WTC11 (cell line): Measurements from ENCODE around the gene SLC25A12. TPM values are rescaled to one million over a fixed set of nuclear protein-coding genes. Genes with fewer than 3 reads are reported as not detected.

Experiments
- ATAC-seq: fragments of 200-7000 bp; cut with Tn5 transposase; 2 replicates; pipeline ENCODE4 v1.10.0; 2021; ENCODE audit warnings: mild to moderate bottlenecking, moderate library complexity
- CTCF ChIA-PET: fragments of 300-600 bp; sonication (Branson Sonifier 250); formaldehyde crosslinking; loops from one replicate; lab custom pipeline; 2021; ENCODE audit warnings: antibody characterized with exemption; lab: Charles Lee
- POLR2A ChIA-PET: fragments of 350-600 bp; sonication (Branson Sonifier 250); formaldehyde crosslinking; loops from one replicate; lab custom pipeline; 2021; ENCODE audit warnings: antibody characterized with exemption; lab: Charles Lee
- DNase-seq: peaks from one replicate; pipeline ENCODE4 v3.0.0; 2021; ENCODE audit warnings: low spot score
- H3K27ac Mint-ChIP-seq: 2 replicates; pipeline ENCODE4 v1.8.0; 2021; ENCODE audit warnings: mixed read lengths
- H3K27me3 Mint-ChIP-seq: 2 replicates; pipeline ENCODE4 v1.8.0; 2021; ENCODE audit warnings: low read depth, mild to moderate bottlenecking, moderate library complexity, mixed read lengths
- H3K36me3 Mint-ChIP-seq: 2 replicates; pipeline ENCODE4 v1.8.0; 2021; ENCODE audit warnings: mixed read lengths
- H3K4me1 Mint-ChIP-seq: 2 replicates; pipeline ENCODE4 v1.8.0; 2022; ENCODE audit warnings: mixed read lengths
- H3K4me3 Mint-ChIP-seq: 2 replicates; pipeline ENCODE4 v1.8.0; 2021; ENCODE audit warnings: mild to moderate bottlenecking, moderate library complexity, mixed read lengths
- H3K9me3 Mint-ChIP-seq: 2 replicates; pipeline ENCODE4 v1.8.0; 2021; ENCODE audit warnings: mixed read lengths
- CBFB ChIP-seq: sonication (generic); formaldehyde crosslinking; IDR thresholded peaks from 2 replicates; pipeline ENCODE4 v1.8.1; 2022; ENCODE audit warnings: mild to moderate bottlenecking, low read depth, missing genetic modification reagents
- CREM ChIP-seq: sonication (generic); formaldehyde crosslinking; IDR thresholded peaks from 2 replicates; pipeline ENCODE4 v1.8.1; 2022; ENCODE audit warnings: mild to moderate bottlenecking, missing genetic modification reagents, moderate library complexity
- OVOL2 ChIP-seq: fragments of 250-450 bp; sonication (Bioruptor Pico); IDR thresholded peaks from 2 replicates; pipeline ENCODE4 v1.9.0; 2021; ENCODE audit warnings: mild to moderate bottlenecking, borderline replicate concordance
- PRRX2 ChIP-seq: fragments of 250-450 bp; sonication (Bioruptor Pico); IDR thresholded peaks from 2 replicates; pipeline ENCODE4 v1.8.0; 2021; ENCODE audit warnings: mild to moderate bottlenecking
- USF2 ChIP-seq: sonication (generic); formaldehyde crosslinking; IDR thresholded peaks from 2 replicates; pipeline ENCODE4 v1.8.1; 2023; ENCODE audit warnings: mild to moderate bottlenecking, missing genetic modification reagents, moderate library complexity
- ZBTB21 ChIP-seq: sonication (generic); formaldehyde crosslinking; IDR thresholded peaks from 2 replicates; pipeline ENCODE4 v1.8.1; 2023; ENCODE audit warnings: mild to moderate bottlenecking, missing genetic modification reagents, borderline replicate concordance
- ZBTB43 ChIP-seq: sonication (generic); formaldehyde crosslinking; IDR thresholded peaks from 2 replicates; pipeline ENCODE4 v1.8.1; 2023; ENCODE audit warnings: mild to moderate bottlenecking, missing genetic modification reagents
- ZNF232 ChIP-seq: sonication (generic); formaldehyde crosslinking; IDR thresholded peaks from 2 replicates; pipeline ENCODE4 v1.8.0; 2022; ENCODE audit warnings: mild to moderate bottlenecking, missing genetic modification reagents
- ZNF396 ChIP-seq: fragments of 250-450 bp; sonication (Bioruptor Pico); IDR thresholded peaks from 2 replicates; pipeline ENCODE4 v1.8.0; 2021; ENCODE audit warnings: mild to moderate bottlenecking, moderate library complexity, borderline replicate concordance
- ZNF416 ChIP-seq: fragments of 250-450 bp; sonication (Bioruptor Pico); IDR thresholded peaks from 2 replicates; pipeline ENCODE4 v1.9.0; 2021; ENCODE audit warnings: mild to moderate bottlenecking, inconsistent platforms
- total RNA-seq: library from RNA; stranded (reverse); gene quantifications from 3 replicates; pipeline ENCODE4 v1.2.3, GENCODE V29; 2021
- TF ChIP-seq, protein P1 (sequence below): sonication (generic); formaldehyde crosslinking; IDR thresholded peaks from 2 replicates; pipeline ENCODE4 v1.8.0; 2023; ENCODE audit warnings: missing genetic modification reagents, mild to moderate bottlenecking, borderline replicate concordance
- TF ChIP-seq, protein P2 (sequence below): fragments of 250-450 bp; sonication (Bioruptor Pico); IDR thresholded peaks from 2 replicates; pipeline ENCODE4 v1.9.0; 2021; ENCODE audit warnings: moderate library complexity, mild to moderate bottlenecking, inconsistent platforms, borderline replicate concordance
- TF ChIP-seq, protein P3 (sequence below): sonication (generic); formaldehyde crosslinking; conservative IDR thresholded peaks from 2 replicates; pipeline ENCODE4 v1.8.1; 2023; ENCODE audit warnings: mild to moderate bottlenecking, low read depth, missing genetic modification reagents, moderate library complexity
- TF ChIP-seq, protein P4 (sequence below): fragments of 250-450 bp; sonication (Bioruptor Pico); IDR thresholded peaks from 2 replicates; pipeline ENCODE4 v1.9.0; 2021; ENCODE audit warnings: mild to moderate bottlenecking

Gene SLC25A12
- total RNA-seq, 1 experiment from 2014 or later, result 9.0 TPM

- no peaks in the 10 kb centered on the region for H3K9me3 Mint-ChIP-seq
- ATAC-seq, result no peak
Observed at GRCh38 chr2:171804456-171804855, 89.6 kb downstream of the SLC25A12 start.

DNA sequence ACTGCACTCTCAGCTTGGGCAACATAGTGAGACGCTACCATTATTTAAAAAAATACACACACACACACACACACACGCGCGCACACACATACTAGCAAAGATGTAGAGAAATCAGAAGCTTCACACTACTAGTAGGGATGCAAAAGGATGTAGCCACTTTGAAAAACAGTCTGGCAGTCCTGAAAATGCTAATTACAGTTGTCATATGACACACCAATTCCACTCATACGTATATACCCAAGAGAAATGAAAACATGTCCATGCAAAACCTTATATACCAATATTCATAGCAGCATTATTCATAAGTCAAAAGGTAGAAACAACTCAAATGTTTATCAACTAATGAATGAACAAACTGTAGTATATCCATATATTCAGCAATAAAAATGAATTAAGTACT is 90.3 kb downstream of the SLC25A12 start:
- TF ChIP-seq ZBTB43 (CRISPR knock-in tag), result no peak
- TF ChIP-seq ZBTB21 (CRISPR knock-in tag), result no peak
- TF ChIP-seq, protein P1, sequence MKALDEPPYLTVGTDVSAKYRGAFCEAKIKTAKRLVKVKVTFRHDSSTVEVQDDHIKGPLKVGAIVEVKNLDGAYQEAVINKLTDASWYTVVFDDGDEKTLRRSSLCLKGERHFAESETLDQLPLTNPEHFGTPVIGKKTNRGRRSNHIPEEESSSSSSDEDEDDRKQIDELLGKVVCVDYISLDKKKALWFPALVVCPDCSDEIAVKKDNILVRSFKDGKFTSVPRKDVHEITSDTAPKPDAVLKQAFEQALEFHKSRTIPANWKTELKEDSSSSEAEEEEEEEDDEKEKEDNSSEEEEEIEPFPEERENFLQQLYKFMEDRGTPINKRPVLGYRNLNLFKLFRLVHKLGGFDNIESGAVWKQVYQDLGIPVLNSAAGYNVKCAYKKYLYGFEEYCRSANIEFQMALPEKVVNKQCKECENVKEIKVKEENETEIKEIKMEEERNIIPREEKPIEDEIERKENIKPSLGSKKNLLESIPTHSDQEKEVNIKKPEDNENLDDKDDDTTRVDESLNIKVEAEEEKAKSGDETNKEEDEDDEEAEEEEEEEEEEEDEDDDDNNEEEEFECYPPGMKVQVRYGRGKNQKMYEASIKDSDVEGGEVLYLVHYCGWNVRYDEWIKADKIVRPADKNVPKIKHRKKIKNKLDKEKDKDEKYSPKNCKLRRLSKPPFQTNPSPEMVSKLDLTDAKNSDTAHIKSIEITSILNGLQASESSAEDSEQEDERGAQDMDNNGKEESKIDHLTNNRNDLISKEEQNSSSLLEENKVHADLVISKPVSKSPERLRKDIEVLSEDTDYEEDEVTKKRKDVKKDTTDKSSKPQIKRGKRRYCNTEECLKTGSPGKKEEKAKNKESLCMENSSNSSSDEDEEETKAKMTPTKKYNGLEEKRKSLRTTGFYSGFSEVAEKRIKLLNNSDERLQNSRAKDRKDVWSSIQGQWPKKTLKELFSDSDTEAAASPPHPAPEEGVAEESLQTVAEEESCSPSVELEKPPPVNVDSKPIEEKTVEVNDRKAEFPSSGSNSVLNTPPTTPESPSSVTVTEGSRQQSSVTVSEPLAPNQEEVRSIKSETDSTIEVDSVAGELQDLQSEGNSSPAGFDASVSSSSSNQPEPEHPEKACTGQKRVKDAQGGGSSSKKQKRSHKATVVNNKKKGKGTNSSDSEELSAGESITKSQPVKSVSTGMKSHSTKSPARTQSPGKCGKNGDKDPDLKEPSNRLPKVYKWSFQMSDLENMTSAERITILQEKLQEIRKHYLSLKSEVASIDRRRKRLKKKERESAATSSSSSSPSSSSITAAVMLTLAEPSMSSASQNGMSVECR, result no peak
- TF ChIP-seq PRRX2 (CRISPR knock-in tag), result no peak
- TF ChIP-seq ZNF232 (CRISPR knock-in tag), result no peak
- TF ChIP-seq CREM (CRISPR knock-in tag), result no peak
- TF ChIP-seq ZNF416 (CRISPR knock-in tag), result no peak
- TF ChIP-seq CBFB, result no peak
- no peak for TF ChIP-seq ZNF396 (CRISPR knock-in tag)
- no peak for TF ChIP-seq OVOL2
- TF ChIP-seq, protein P2, sequence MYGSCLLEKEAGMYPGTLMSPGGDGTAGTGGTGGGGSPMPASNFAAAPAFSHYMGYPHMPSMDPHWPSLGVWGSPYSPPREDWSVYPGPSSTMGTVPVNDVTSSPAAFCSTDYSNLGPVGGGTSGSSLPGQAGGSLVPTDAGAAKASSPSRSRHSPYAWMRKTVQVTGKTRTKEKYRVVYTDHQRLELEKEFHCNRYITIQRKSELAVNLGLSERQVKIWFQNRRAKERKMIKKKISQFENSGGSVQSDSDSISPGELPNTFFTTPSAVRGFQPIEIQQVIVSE (CRISPR knock-in tag), result no peak
- TF ChIP-seq USF2 (CRISPR knock-in tag), result no peak
- TF ChIP-seq, all 79 proteins: peak for 0
- DNase-seq (no peak), ATAC-seq (no peak)
- no peaks in the 10 kb centered on the region for H3K27me3 Mint-ChIP-seq
- POLR2A ChIA-PET, result no interaction called here
- H3K4me1 Mint-ChIP-seq, result no peaks in the 10 kb centered on the region
- H3K4me3 Mint-ChIP-seq, result no peak overlapping the region
- CTCF ChIA-PET, result no interaction called here
- H3K27ac Mint-ChIP-seq, result no peak overlapping the region
- H3K9me3 Mint-ChIP-seq, result no peaks in the 10 kb centered on the region
- no peaks in the 10 kb centered on the region for H3K36me3 Mint-ChIP-seq

More at GRCh38 chr2:171804456-171804855, 89.6 kb downstream of the SLC25A12 start:
- H3K4me3 Mint-ChIP-seq, result no peak overlapping the region
- CTCF ChIA-PET, result no interaction called here
- TF ChIP-seq, protein P3, sequence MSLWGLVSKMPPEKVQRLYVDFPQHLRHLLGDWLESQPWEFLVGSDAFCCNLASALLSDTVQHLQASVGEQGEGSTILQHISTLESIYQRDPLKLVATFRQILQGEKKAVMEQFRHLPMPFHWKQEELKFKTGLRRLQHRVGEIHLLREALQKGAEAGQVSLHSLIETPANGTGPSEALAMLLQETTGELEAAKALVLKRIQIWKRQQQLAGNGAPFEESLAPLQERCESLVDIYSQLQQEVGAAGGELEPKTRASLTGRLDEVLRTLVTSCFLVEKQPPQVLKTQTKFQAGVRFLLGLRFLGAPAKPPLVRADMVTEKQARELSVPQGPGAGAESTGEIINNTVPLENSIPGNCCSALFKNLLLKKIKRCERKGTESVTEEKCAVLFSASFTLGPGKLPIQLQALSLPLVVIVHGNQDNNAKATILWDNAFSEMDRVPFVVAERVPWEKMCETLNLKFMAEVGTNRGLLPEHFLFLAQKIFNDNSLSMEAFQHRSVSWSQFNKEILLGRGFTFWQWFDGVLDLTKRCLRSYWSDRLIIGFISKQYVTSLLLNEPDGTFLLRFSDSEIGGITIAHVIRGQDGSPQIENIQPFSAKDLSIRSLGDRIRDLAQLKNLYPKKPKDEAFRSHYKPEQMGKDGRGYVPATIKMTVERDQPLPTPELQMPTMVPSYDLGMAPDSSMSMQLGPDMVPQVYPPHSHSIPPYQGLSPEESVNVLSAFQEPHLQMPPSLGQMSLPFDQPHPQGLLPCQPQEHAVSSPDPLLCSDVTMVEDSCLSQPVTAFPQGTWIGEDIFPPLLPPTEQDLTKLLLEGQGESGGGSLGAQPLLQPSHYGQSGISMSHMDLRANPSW (CRISPR knock-in tag), result no peak
- TF ChIP-seq, protein P4, sequence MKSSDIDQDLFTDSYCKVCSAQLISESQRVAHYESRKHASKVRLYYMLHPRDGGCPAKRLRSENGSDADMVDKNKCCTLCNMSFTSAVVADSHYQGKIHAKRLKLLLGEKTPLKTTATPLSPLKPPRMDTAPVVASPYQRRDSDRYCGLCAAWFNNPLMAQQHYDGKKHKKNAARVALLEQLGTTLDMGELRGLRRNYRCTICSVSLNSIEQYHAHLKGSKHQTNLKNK, result no peak
- TF ChIP-seq, all 79 proteins: peak for 0
- 0 out of 2 replicates have a peak, but pooled peaks cover 5% of the 10 kb centered on the region for H3K36me3 Mint-ChIP-seq
- no peaks in the 10 kb centered on the region for H3K27me3 Mint-ChIP-seq
- no peaks in the 10 kb centered on the region for H3K4me1 Mint-ChIP-seq
- POLR2A ChIA-PET, result no interaction called here
- no peak for DNase-seq
- H3K27ac Mint-ChIP-seq, result no peak overlapping the region
